WTC11 (cell line): ENCODE measurements around the gene GRM7.

Experiments used
- CREM ChIP-seq: sonication (generic); formaldehyde crosslinking; IDR thresholded peaks from 2 replicates; pipeline ENCODE4 v1.8.1; 2022; ENCODE audit warnings: mild to moderate bottlenecking, missing genetic modification reagents, moderate library complexity
- NR3C1 ChIP-seq: sonication (generic); formaldehyde crosslinking; conservative IDR thresholded peaks from 2 replicates; pipeline ENCODE4 v1.8.1; 2023; ENCODE audit warnings: low read depth, mild to moderate bottlenecking, missing genetic modification reagents
- ZBTB21 ChIP-seq: sonication (generic); formaldehyde crosslinking; IDR thresholded peaks from 2 replicates; pipeline ENCODE4 v1.8.1; 2023; ENCODE audit warnings: mild to moderate bottlenecking, missing genetic modification reagents, borderline replicate concordance
- TF ChIP-seq, protein P1 (sequence below): fragments of 200-600 bp; IDR thresholded peaks from 2 replicates; pipeline ENCODE4 v1.8.0; 2022; ENCODE audit warnings: antibody characterized with exemption
- TF ChIP-seq, protein P2 (sequence below): sonication (generic); formaldehyde crosslinking; IDR thresholded peaks from 2 replicates; pipeline ENCODE4 v1.8.0; 2022; ENCODE audit warnings: missing genetic modification reagents
- TF ChIP-seq, protein P3 (sequence below): sonication (generic); formaldehyde crosslinking; IDR thresholded peaks from 2 replicates; pipeline ENCODE4 v1.8.0; 2022; ENCODE audit warnings: mild to moderate bottlenecking, missing genetic modification reagents
- TF ChIP-seq, protein P4 (sequence below): sonication (generic); formaldehyde crosslinking; IDR thresholded peaks from 2 replicates; pipeline ENCODE4 v1.8.0; 2023; ENCODE audit warnings: missing genetic modification reagents, mild to moderate bottlenecking, borderline replicate concordance
- TF ChIP-seq, protein P5 (sequence below): sonication (generic); formaldehyde crosslinking; IDR thresholded peaks from 2 replicates; pipeline ENCODE4 v1.8.0; 2022; ENCODE audit warnings: mild to moderate bottlenecking, missing genetic modification reagents
- TF ChIP-seq, protein P6 (sequence below): sonication (generic); formaldehyde crosslinking; IDR thresholded peaks from 2 replicates; pipeline ENCODE4 v1.8.0; 2022; ENCODE audit warnings: mild to moderate bottlenecking, missing genetic modification reagents
- TF ChIP-seq, protein P7 (sequence below): sonication (generic); formaldehyde crosslinking; IDR thresholded peaks from 2 replicates; pipeline ENCODE4 v1.8.1; 2023; ENCODE audit warnings: mild to moderate bottlenecking, missing genetic modification reagents, borderline replicate concordance

DNA sequence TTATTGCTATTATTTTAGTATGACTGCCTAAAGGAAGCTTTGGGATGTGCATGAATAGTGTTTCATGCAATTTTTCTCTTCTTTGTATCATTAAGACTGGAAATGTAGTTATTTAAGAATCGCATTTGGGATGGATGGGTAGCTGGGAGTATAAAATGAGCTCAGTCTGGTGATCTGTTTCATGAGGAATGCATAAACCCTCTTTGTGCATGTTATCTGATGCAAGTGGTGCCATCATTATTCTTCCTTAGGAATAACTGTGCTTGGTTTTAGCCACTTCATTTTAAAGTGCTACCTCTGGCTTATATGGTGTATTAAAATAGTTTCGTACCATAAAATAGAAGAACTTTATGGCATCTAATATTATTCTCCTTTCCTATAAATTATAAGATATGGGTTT is 535.6 kb downstream of the GRM7 start:
- TF ChIP-seq, protein P1, sequence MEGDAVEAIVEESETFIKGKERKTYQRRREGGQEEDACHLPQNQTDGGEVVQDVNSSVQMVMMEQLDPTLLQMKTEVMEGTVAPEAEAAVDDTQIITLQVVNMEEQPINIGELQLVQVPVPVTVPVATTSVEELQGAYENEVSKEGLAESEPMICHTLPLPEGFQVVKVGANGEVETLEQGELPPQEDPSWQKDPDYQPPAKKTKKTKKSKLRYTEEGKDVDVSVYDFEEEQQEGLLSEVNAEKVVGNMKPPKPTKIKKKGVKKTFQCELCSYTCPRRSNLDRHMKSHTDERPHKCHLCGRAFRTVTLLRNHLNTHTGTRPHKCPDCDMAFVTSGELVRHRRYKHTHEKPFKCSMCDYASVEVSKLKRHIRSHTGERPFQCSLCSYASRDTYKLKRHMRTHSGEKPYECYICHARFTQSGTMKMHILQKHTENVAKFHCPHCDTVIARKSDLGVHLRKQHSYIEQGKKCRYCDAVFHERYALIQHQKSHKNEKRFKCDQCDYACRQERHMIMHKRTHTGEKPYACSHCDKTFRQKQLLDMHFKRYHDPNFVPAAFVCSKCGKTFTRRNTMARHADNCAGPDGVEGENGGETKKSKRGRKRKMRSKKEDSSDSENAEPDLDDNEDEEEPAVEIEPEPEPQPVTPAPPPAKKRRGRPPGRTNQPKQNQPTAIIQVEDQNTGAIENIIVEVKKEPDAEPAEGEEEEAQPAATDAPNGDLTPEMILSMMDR, result no peak
- TF ChIP-seq, protein P2, sequence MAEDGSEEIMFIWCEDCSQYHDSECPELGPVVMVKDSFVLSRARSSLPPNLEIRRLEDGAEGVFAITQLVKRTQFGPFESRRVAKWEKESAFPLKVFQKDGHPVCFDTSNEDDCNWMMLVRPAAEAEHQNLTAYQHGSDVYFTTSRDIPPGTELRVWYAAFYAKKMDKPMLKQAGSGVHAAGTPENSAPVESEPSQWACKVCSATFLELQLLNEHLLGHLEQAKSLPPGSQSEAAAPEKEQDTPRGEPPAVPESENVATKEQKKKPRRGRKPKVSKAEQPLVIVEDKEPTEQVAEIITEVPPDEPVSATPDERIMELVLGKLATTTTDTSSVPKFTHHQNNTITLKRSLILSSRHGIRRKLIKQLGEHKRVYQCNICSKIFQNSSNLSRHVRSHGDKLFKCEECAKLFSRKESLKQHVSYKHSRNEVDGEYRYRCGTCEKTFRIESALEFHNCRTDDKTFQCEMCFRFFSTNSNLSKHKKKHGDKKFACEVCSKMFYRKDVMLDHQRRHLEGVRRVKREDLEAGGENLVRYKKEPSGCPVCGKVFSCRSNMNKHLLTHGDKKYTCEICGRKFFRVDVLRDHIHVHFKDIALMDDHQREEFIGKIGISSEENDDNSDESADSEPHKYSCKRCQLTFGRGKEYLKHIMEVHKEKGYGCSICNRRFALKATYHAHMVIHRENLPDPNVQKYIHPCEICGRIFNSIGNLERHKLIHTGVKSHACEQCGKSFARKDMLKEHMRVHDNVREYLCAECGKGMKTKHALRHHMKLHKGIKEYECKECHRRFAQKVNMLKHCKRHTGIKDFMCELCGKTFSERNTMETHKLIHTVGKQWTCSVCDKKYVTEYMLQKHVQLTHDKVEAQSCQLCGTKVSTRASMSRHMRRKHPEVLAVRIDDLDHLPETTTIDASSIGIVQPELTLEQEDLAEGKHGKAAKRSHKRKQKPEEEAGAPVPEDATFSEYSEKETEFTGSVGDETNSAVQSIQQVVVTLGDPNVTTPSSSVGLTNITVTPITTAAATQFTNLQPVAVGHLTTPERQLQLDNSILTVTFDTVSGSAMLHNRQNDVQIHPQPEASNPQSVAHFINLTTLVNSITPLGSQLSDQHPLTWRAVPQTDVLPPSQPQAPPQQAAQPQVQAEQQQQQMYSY (CRISPR knock-in tag), result no peak
- no peak for TF ChIP-seq NR3C1 (CRISPR knock-in tag)
- TF ChIP-seq, protein P3, sequence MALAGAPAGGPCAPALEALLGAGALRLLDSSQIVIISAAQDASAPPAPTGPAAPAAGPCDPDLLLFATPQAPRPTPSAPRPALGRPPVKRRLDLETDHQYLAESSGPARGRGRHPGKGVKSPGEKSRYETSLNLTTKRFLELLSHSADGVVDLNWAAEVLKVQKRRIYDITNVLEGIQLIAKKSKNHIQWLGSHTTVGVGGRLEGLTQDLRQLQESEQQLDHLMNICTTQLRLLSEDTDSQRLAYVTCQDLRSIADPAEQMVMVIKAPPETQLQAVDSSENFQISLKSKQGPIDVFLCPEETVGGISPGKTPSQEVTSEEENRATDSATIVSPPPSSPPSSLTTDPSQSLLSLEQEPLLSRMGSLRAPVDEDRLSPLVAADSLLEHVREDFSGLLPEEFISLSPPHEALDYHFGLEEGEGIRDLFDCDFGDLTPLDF (CRISPR knock-in tag), result no peak
- TF ChIP-seq, protein P4, sequence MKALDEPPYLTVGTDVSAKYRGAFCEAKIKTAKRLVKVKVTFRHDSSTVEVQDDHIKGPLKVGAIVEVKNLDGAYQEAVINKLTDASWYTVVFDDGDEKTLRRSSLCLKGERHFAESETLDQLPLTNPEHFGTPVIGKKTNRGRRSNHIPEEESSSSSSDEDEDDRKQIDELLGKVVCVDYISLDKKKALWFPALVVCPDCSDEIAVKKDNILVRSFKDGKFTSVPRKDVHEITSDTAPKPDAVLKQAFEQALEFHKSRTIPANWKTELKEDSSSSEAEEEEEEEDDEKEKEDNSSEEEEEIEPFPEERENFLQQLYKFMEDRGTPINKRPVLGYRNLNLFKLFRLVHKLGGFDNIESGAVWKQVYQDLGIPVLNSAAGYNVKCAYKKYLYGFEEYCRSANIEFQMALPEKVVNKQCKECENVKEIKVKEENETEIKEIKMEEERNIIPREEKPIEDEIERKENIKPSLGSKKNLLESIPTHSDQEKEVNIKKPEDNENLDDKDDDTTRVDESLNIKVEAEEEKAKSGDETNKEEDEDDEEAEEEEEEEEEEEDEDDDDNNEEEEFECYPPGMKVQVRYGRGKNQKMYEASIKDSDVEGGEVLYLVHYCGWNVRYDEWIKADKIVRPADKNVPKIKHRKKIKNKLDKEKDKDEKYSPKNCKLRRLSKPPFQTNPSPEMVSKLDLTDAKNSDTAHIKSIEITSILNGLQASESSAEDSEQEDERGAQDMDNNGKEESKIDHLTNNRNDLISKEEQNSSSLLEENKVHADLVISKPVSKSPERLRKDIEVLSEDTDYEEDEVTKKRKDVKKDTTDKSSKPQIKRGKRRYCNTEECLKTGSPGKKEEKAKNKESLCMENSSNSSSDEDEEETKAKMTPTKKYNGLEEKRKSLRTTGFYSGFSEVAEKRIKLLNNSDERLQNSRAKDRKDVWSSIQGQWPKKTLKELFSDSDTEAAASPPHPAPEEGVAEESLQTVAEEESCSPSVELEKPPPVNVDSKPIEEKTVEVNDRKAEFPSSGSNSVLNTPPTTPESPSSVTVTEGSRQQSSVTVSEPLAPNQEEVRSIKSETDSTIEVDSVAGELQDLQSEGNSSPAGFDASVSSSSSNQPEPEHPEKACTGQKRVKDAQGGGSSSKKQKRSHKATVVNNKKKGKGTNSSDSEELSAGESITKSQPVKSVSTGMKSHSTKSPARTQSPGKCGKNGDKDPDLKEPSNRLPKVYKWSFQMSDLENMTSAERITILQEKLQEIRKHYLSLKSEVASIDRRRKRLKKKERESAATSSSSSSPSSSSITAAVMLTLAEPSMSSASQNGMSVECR (CRISPR knock-in tag), result no peak
- TF ChIP-seq, protein P5, sequence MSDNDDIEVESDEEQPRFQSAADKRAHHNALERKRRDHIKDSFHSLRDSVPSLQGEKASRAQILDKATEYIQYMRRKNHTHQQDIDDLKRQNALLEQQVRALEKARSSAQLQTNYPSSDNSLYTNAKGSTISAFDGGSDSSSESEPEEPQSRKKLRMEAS (CRISPR knock-in tag), result no peak
- TF ChIP-seq, protein P6, sequence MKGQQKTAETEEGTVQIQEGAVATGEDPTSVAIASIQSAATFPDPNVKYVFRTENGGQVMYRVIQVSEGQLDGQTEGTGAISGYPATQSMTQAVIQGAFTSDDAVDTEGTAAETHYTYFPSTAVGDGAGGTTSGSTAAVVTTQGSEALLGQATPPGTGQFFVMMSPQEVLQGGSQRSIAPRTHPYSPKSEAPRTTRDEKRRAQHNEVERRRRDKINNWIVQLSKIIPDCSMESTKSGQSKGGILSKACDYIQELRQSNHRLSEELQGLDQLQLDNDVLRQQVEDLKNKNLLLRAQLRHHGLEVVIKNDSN (CRISPR knock-in tag), result no peak
- TF ChIP-seq CREM, result no peak
- no peak for TF ChIP-seq ZBTB21 (CRISPR knock-in tag)
- TF ChIP-seq, protein P7, sequence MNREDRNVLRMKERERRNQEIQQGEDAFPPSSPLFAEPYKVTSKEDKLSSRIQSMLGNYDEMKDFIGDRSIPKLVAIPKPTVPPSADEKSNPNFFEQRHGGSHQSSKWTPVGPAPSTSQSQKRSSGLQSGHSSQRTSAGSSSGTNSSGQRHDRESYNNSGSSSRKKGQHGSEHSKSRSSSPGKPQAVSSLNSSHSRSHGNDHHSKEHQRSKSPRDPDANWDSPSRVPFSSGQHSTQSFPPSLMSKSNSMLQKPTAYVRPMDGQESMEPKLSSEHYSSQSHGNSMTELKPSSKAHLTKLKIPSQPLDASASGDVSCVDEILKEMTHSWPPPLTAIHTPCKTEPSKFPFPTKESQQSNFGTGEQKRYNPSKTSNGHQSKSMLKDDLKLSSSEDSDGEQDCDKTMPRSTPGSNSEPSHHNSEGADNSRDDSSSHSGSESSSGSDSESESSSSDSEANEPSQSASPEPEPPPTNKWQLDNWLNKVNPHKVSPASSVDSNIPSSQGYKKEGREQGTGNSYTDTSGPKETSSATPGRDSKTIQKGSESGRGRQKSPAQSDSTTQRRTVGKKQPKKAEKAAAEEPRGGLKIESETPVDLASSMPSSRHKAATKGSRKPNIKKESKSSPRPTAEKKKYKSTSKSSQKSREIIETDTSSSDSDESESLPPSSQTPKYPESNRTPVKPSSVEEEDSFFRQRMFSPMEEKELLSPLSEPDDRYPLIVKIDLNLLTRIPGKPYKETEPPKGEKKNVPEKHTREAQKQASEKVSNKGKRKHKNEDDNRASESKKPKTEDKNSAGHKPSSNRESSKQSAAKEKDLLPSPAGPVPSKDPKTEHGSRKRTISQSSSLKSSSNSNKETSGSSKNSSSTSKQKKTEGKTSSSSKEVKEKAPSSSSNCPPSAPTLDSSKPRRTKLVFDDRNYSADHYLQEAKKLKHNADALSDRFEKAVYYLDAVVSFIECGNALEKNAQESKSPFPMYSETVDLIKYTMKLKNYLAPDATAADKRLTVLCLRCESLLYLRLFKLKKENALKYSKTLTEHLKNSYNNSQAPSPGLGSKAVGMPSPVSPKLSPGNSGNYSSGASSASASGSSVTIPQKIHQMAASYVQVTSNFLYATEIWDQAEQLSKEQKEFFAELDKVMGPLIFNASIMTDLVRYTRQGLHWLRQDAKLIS (CRISPR knock-in tag), result no peak
